Measurements from ENCODE around the gene PDCL2. TPM values are rescaled to one million over a fixed set of nuclear protein-coding genes. Genes with fewer than 3 reads are reported as not detected.
A peak's percentile ranks its signal among the peaks of the same experiment; 100 is the strongest.
"Not testable (repeated sequence)": the region's sequence is repeated elsewhere in the genome, so short reads cannot be mapped to it uniquely, and the experiment has no call there.

The PDCL2 gene
- total and polyA plus RNA-seq, 4 experiments from 2014 or later = not detected

GRCh38 chr4:55568905-55569504, 23.0 kb downstream of the PDCL2 start:
- Histone ChIP-seq H3K9me3 (ENCODE audit: control insufficient read depth in 1 of 2, low read length in 2 of 2) (no peaks in the 10 kb centered on the region), H3K27me3 (ENCODE audit: insufficient read depth, low read length) (no peaks in the 10 kb centered on the region), H3K27ac (ENCODE audit: low read depth, low read length) (no peak overlapping the region), H3K36me3 (ENCODE audit: insufficient read depth, low read length) (no peaks in the 10 kb centered on the region), H3K4me3 (ENCODE audit: low read length in 2 of 2) (no peak overlapping the region), H3K4me1 (ENCODE audit: insufficient read depth, low read length) (no peaks in the 10 kb centered on the region)
- Mint-ChIP-seq H3K27ac (no peak overlapping the region), H3K4me3 (no peak overlapping the region), H3K36me3 (no peaks in the 10 kb centered on the region), H3K27me3 (peaks cover 2 to 3% of the 10 kb centered on the region in 2 donors), H3K4me1 (no peaks in the 10 kb centered on the region), H3K9me3 (peaks cover 0 to 5% (median 0%) of the 10 kb centered on the region in 8 donors)
- DNase-seq = no peak
- intact Hi-C loops (cut with micrococcal nuclease) = no loop called here
- POLR2A ChIA-PET (ENCODE audit: partially characterized antibody) = no interaction called here
- CTCF ChIA-PET (ENCODE audit: partially characterized antibody) = no interaction called here

- Histone ChIP-seq H3K36me3 (ENCODE audit: insufficient read depth, low read length) (no peaks in the 10 kb centered on the region), H3K4me3 (ENCODE audit: low read length in 2 of 2) (no peak overlapping the region), H3K27me3 (ENCODE audit: insufficient read depth, low read length) (no peaks in the 10 kb centered on the region), H3K4me1 (ENCODE audit: insufficient read depth, low read length) (no peaks in the 10 kb centered on the region), H3K9me3 (ENCODE audit: control insufficient read depth in 1 of 2, low read length in 2 of 2) (no peaks in the 10 kb centered on the region), H3K27ac (ENCODE audit: low read depth, low read length) (no peak overlapping the region)
- Mint-ChIP-seq H3K9me3 (peaks cover 0 to 2% (median 0%) of the 10 kb centered on the region in 8 donors), H3K4me1 (no peaks in the 10 kb centered on the region), H3K27me3 (peaks cover 2 to 4% of the 10 kb centered on the region in 2 donors), H3K36me3 (peaks cover 0 to 4% of the 10 kb centered on the region in 2 donors), H3K4me3 (no peak overlapping the region), H3K27ac (no peak overlapping the region)
- ChIA-PET POLR2A (ENCODE audit: partially characterized antibody) (no interaction called here), CTCF (ENCODE audit: partially characterized antibody) (interaction anchor here (1.0 kb wide), 1 partner anchor 216 kb away, joined by 4 read pairs; no protein-coding TSS in a partner anchor)
- intact Hi-C loops (cut with micrococcal nuclease) = no loop called here
- no peak for DNase-seq
Observed at GRCh38 chr4:55561889-55562288, 30.2 kb downstream of the PDCL2 start.

- H3K36me3 ChIP-seq (ENCODE audit: insufficient read depth, low read length) = no peaks in the 10 kb centered on the region
- Mint-ChIP-seq H3K4me1 (no peaks in the 10 kb centered on the region), H3K27me3 (peaks cover 5 to 6% of the 10 kb centered on the region in 2 donors), H3K4me3 (no peak overlapping the region), H3K36me3 (peaks cover 0 to 4% of the 10 kb centered on the region in 2 donors), H3K27ac (no peak overlapping the region), H3K9me3 (peaks cover 0 to 2% (median 0%) of the 10 kb centered on the region in 8 donors)
- H3K4me3 ChIP-seq (ENCODE audit: low read length in 2 of 2) = no peak overlapping the region
- intact Hi-C loops (cut with micrococcal nuclease) = no loop called here
- no peak overlapping the region for H3K27ac ChIP-seq (ENCODE audit: low read depth, low read length)
- H3K4me1 ChIP-seq (ENCODE audit: insufficient read depth, low read length) = no peaks in the 10 kb centered on the region
- POLR2A ChIA-PET (ENCODE audit: partially characterized antibody) = no interaction called here
- CTCF ChIA-PET (ENCODE audit: partially characterized antibody) = interaction anchor here (1.2 kb wide), 1 partner anchor 248 kb away, joined by 3 read pairs; no protein-coding TSS in a partner anchor
- no peak for DNase-seq
- H3K9me3 ChIP-seq (ENCODE audit: control insufficient read depth in 1 of 2, low read length in 2 of 2) = no peaks in the 10 kb centered on the region
- H3K27me3 ChIP-seq (ENCODE audit: insufficient read depth, low read length) = no peaks in the 10 kb centered on the region
Observed at GRCh38 chr4:55560096-55560495, 31.9 kb downstream of the PDCL2 start.

GRCh38 chr4:55554453-55555030, 37.5 kb downstream of the PDCL2 start:
- CTCF ChIA-PET (ENCODE audit: partially characterized antibody) = interaction anchor here (0.6 to 3.8 kb wide), 22 partner anchors 8 to 370 kb away, joined by 3 to 36 read pairs (median 4); partner anchors contain the start of genes SRD5A3 and TMEM165
- H3K4me3 Mint-ChIP-seq = no peak overlapping the region

GRCh38 chr4:55553441-55554201, 38.4 kb downstream of the PDCL2 start:
- POLR2A ChIA-PET (ENCODE audit: partially characterized antibody) = no interaction called here
- Mint-ChIP-seq H3K4me1 (peaks cover 3 to 25% (median 9%) of the 10 kb centered on the region in 4 donors), H3K27me3 (peaks cover 6 to 9% of the 10 kb centered on the region in 2 donors), H3K27ac (peak overlapping the region in 1 of 7 donors; percentile 56), H3K4me3 (peak overlapping the region; percentile 54 to 75 (median 60)), H3K36me3 (peaks cover 0 to 4% of the 10 kb centered on the region in 2 donors), H3K9me3 (peaks cover 0 to 2% (median 0%) of the 10 kb centered on the region in 8 donors)
- Histone ChIP-seq H3K36me3 (ENCODE audit: insufficient read depth, low read length) (no peaks in the 10 kb centered on the region), H3K4me1 (ENCODE audit: insufficient read depth, low read length) (peaks cover 9% of the 10 kb centered on the region), H3K27me3 (ENCODE audit: insufficient read depth, low read length) (no peaks in the 10 kb centered on the region), H3K27ac (ENCODE audit: low read depth, low read length) (no peak overlapping the region), H3K4me3 (ENCODE audit: low read length in 2 of 2) (no peak overlapping the region), H3K9me3 (ENCODE audit: control insufficient read depth in 1 of 2, low read length in 2 of 2) (no peaks in the 10 kb centered on the region)
- peak in 2 of 5 donors; percentile 16 to 23 for DNase-seq
- CTCF ChIA-PET (ENCODE audit: partially characterized antibody) = interaction anchor here (0.9 to 3.8 kb wide), 16 partner anchors 8 to 369 kb away, joined by 3 to 36 read pairs (median 4); partner anchors contain the start of genes SRD5A3 and TMEM165
- intact Hi-C loops (cut with micrococcal nuclease) = loop anchor here (1.0 to 2.0 kb wide), 5 partner anchors 108 to 313 kb away; partner anchors contain the start of genes SRD5A3 and TMEM165

More at GRCh38 chr4:55554453-55555030, 37.5 kb downstream of the PDCL2 start:
- H3K36me3 Mint-ChIP-seq = peaks cover 0 to 4% of the 10 kb centered on the region in 2 donors
- H3K9me3 Mint-ChIP-seq = peaks cover 0 to 2% (median 0%) of the 10 kb centered on the region in 8 donors
- Histone ChIP-seq H3K36me3 (ENCODE audit: insufficient read depth, low read length) (no peaks in the 10 kb centered on the region), H3K4me1 (ENCODE audit: insufficient read depth, low read length) (peaks cover 9% of the 10 kb centered on the region), H3K27me3 (ENCODE audit: insufficient read depth, low read length) (no peaks in the 10 kb centered on the region), H3K9me3 (ENCODE audit: control insufficient read depth in 1 of 2, low read length in 2 of 2) (no peaks in the 10 kb centered on the region), H3K4me3 (ENCODE audit: low read length in 2 of 2) (no peak overlapping the region), H3K27ac (ENCODE audit: low read depth, low read length) (no peak overlapping the region)
- intact Hi-C loops (cut with micrococcal nuclease) = loop anchor here (1.0 to 2.0 kb wide), 5 partner anchors 109 to 312 kb away; partner anchors contain the start of genes SRD5A3 and TMEM165
- H3K27me3 Mint-ChIP-seq = peaks cover 6 to 9% of the 10 kb centered on the region in 2 donors
- no peak overlapping the region for H3K27ac Mint-ChIP-seq
- peak in 4 of 5 donors; percentile 36 to 48 (median 41) for DNase-seq
- H3K4me1 Mint-ChIP-seq = peaks cover 3 to 19% (median 8%) of the 10 kb centered on the region in 4 donors
- POLR2A ChIA-PET (ENCODE audit: partially characterized antibody) = no interaction called here

- peaks cover 11 to 41% (median 18%) of the 10 kb centered on the region in 4 donors for H3K4me1 Mint-ChIP-seq
- DNase-seq; H3K27ac Mint-ChIP-seq; H3K27ac ChIP-seq (ENCODE audit: low read depth, low read length); H3K9me3 Mint-ChIP-seq; H3K4me3 Mint-ChIP-seq; intact Hi-C loops (cut with micrococcal nuclease); H3K9me3 ChIP-seq (ENCODE audit: control insufficient read depth in 1 of 2, low read length in 2 of 2); H3K36me3 Mint-ChIP-seq; POLR2A ChIA-PET (ENCODE audit: partially characterized antibody); H3K27me3 Mint-ChIP-seq; H3K4me3 ChIP-seq (ENCODE audit: low read length in 2 of 2); H3K36me3 ChIP-seq (ENCODE audit: insufficient read depth, low read length); H3K27me3 ChIP-seq (ENCODE audit: insufficient read depth, low read length): not testable (repeated sequence)
- CTCF ChIA-PET (ENCODE audit: partially characterized antibody) = interaction anchor here (0.6 to 3.8 kb wide), 7 partner anchors 10 to 453 kb away, joined by 3 to 36 read pairs (median 4); partner anchors contain the start of genes SRD5A3 and TMEM165
- peaks cover 17% of the 10 kb centered on the region for H3K4me1 ChIP-seq (ENCODE audit: insufficient read depth, low read length)
Observed at GRCh38 chr4:55551964-55552363, 40.1 kb downstream of the PDCL2 start.

All from CD4-positive, alpha-beta memory T cell (primary cell).